Islet precursor cell (in vitro differentiated cells): ENCODE data around the gene MYBPC3.

Experiments used
- DNase-seq: peaks from one replicate; pipeline ENCODE4 v3.0.0-alpha.2; 2018

The MYBPC3 gene

GRCh38 chr11:47314992-47315391 is 37.5 kb downstream of the MYBPC3 start:
- DNase-seq = no peak

- no peak for DNase-seq
Observed at GRCh38 chr11:47308050-47308823, 44.3 kb downstream of the MYBPC3 start.

GRCh38 chr11:47306484-47306844 is 46.0 kb downstream of the MYBPC3 start:
- DNase-seq = no peak

DNA sequence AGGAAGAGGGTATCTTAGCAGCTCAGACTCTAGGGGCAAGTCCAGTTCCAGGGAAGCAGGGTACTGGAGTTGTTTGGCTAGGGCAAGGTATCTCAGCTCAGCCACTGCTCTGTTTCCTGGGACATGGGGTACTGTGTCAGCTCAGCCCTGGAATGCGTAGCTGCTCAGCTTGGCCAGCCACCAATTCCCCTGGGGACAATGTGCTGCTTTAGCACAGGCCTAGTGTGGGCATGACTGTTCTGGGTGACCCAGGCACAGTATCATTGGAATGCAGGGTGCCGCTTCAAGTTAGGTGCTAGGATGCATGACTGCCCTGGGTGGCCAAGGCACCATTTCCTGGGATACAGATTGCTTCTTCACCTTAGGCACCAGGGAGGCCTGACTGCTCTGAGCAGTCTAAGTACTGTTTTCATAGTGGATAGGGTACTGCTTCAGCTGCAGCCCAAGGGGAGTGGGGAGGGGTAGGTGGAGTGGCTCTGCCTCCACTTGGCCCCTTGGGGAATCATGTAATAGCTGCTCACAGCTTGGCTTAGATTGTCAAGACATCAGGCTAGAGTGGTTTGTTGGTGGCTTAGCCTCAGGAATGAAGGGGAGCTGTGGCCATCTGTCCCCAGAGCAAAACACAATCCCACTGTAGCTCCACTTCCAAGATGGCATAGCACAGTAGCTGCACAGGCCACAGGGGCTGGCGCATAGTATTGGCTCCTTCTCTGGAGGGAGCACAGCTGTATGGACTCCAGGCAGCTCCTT is 46.6 kb downstream of the MYBPC3 start:
- DNase-seq = no peak

- DNase-seq = no peak
Observed at GRCh38 chr11:47302853-47303252, 49.6 kb downstream of the MYBPC3 start.

DNA sequence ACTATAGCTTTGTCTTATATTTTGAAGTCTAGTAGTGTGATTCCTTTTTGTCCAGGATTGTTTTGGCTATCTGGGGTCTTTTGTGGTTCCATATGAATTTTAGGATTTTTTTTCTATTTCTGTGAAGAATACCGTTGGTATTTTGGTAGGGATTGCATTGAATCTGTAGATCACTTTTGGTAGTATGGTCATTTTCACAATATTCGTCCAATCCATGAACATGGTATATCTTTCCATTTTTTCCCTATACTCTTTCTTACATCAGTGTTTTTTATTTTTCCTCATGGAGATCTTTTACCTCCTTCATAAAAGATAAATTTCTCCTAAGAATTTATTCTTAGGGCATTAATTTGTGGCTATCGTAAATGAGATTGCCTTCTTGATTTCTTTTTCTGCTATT is 53.4 kb downstream of the MYBPC3 start:
- DNase-seq = no peak

GRCh38 chr11:47296045-47296444 is 56.5 kb downstream of the MYBPC3 start:
- DNase-seq = no peak

GRCh38 chr11:47295385-47295784 is 57.1 kb downstream of the MYBPC3 start:
- no peak for DNase-seq

GRCh38 chr11:47289856-47290255 is 62.6 kb downstream of the MYBPC3 start:
- DNase-seq = no peak

DNA sequence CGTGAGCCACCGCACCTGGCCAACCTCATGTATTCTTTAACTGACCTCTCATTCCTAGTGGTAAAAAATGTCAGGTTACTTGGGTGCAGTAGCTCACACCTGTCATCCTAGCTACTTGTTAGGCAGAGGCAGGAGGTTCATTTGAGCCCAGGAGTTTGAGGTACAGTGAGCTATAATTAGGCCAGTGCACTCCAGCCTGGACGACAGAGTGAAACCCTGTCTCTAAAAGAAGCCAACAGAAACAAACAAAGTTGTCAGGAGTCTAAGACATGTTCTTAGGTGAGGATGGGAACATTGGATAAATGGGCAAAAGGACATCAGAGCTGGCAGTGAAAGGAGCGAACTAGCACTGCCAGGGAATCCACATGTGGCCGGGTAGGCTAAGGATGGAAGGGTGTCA is 64.4 kb downstream of the MYBPC3 start:
- DNase-seq = no peak

DNA sequence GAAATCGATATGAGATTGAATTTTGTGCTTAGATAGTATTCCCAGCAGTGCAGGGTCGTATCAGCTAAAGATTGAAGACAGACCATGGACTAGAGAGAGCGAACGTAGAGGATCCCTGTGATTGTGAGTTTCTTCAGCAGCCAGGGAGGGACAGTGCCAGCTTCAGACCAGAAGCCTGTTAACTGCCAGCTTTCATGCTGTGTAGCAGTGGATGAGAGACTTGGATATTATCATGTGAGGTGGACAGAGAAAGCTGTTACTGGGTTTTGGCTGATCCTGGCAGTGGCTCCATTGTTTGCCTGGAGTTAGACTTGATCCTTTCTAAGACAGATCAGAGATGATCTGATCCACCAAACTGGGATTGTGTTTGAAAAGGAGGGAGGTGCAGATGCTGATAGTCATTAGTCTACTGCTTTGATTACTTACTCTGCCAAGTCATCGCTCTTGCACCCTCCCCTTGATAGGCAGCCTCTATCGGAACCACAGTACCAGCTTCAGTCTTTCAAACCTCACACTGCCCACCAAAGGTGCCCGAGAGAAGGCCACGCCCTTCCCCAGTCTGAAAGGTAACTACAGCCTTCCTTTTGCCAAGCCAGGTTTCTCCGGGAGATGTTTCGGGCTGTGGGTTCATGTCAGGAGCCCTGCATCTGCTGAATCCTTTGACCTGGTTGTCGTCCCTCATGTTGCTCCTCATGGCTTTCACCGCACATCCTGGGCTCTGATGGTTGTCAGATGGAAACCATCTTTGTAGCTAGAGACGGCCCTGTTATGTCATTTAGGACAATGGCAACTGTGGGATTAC is 66.3 kb downstream of the MYBPC3 start:
- no peak for DNase-seq

DNA sequence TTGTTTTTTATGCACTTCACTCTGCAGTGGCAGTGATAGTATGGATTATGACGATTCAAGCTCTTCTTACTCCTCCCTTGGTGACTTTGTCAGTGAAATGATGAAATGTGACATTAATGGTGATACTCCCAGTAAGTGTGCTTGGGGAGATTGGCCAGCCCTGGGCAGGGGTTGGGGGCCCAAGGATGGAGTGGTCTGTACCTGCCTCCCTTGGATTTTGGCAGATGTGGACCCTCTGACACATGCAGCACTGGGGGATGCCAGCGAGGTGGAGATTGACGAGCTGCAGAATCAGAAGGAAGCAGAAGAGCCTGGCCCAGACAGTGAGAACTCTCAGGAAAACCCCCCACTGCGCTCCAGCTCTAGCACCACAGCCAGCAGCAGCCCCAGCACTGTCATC is 68.4 kb downstream of the MYBPC3 start:
- no peak for DNase-seq

- no peak for DNase-seq
Observed at GRCh38 chr11:47282462-47282861, 70.0 kb downstream of the MYBPC3 start.
